ENCODE results near the gene KRTAP2-4.
"Not testable (repeated sequence)": the region's sequence is repeated elsewhere in the genome, so short reads cannot be mapped to it uniquely, and the experiment has no call there.

Gene KRTAP2-4

GRCh38 chr17:41064301-41064700 is 1.4 kb downstream of the KRTAP2-4 start:
- H3K4me3 ChIP-seq (ENCODE audit: low read depth, low read length) = no peak overlapping the region
- TF ChIP-seq CTCF (IDR thresholded peaks at IDR 0.05; ENCODE audit: control insufficient read depth, extremely low read depth, insufficient read depth) = no peak
- DNase-seq (ENCODE audit: low read depth) = no peak

DNA sequence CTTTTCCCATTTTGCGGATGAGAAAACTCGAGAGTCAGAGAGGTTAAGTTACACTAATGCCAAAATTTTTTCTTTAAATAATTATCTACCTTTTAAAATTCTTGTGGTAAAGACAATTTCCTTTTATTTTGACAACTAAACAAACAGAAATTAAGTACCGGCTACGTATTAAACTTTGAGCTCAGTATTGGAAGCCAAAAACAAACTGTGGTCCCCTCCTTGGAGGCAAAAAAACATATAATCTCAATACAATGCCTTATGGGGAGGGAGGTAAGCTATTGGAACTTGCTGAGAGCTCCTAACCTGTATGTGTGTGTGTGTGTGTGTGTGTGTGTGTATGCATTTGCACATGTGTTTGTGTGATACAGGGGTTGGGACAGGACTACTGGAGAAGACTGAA is 2.2 kb downstream of the KRTAP2-4 start:
- TF ChIP-seq CTCF (IDR thresholded peaks at IDR 0.05; ENCODE audit: control insufficient read depth, extremely low read depth, insufficient read depth) = no peak
- H3K4me3 ChIP-seq (ENCODE audit: low read depth, low read length) = no peak overlapping the region
- DNase-seq (ENCODE audit: low read depth) = no peak

- H3K4me3 ChIP-seq (ENCODE audit: low read depth, low read length) = no peak overlapping the region
- TF ChIP-seq CTCF (IDR thresholded peaks at IDR 0.05; ENCODE audit: control insufficient read depth, extremely low read depth, insufficient read depth) = no peak
- no peak for DNase-seq (ENCODE audit: low read depth)
These were observed 3.7 kb downstream of the KRTAP2-4 start for GRCh38 chr17:41061964-41062363.

DNA sequence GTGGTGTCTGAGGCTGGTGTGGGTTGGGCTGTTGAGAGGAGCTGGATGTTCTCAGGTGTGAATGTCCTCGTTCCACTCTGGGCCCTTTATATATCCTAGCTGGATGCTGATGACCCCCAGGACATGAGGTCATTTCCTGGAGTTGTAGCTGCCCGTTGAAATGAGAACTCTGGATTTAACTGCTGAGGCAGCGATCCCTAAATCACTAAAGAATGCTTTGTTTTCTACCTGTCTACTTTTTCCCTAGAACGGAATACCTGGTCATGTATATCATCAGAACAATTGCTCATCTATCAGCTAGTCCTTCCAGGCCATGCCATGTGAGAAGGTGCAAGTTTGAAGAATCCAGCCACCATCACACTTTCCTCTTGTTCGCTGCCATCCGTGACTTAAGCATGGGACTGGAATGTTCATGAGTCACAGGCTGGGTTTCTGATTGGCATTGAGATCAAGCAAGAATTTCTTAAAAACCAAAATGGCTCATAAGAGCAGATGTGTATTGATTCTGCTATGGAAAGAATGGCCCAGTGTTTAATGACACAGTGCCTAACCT is 5.6 kb downstream of the KRTAP2-4 start, which contains the start of gene KRTAP2-3:
Gene KRTAP2-3 (minus strand): TSS at position 63 of the 553 bp plus-strand sequence. CDS start 64 bp downstream, outside the sequence.
- no peak within 1 kb of the TSS for H3K4me3 ChIP-seq (ENCODE audit: low read depth, low read length)
- no peak for DNase-seq (ENCODE audit: low read depth)
- TF ChIP-seq CTCF (IDR thresholded peaks at IDR 0.05; ENCODE audit: control insufficient read depth, extremely low read depth, insufficient read depth) = no peak

DNA sequence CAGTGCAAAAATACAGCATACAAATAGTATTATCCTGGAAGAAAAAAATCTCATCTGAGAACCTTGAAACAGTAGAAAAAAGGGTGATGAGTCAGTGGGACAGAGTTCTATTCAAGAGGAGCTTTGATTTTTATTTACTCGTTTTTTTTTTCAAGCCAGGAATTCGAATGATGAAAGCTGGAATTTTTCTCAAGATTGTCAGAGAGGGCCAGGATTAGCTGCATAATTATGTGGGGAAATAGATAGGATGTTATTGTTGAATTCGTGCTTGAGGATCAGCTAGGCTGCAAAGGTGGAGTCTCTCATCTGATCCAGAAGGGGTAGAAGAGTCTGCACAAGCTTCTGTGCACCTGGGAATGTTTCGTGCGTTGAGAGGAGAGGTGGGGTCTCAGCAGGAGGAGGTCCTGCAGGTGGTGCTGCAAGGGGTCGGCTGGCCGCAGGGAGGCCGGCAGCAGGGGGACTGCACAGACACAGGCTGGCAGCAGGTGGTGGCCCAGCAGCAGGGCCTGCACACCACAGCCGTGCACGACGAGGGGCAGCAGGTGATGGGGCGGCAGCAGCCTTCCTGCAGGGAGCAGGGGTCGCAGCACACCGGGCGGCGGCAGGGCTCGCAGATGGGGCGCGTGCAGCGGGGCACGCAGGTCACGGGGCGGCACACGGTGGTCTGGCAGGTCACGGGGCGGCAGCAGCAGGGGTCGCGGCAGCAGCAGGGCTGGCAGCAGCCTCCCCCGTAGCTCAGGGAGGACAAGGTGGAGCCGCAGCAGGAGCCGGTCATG is 6.2 kb downstream of the KRTAP2-4 start:
- DNase-seq (ENCODE audit: low read depth); H3K4me3 ChIP-seq (ENCODE audit: low read depth, low read length): not testable (repeated sequence)

GRCh38 chr17:41058741-41059140 is 6.9 kb downstream of the KRTAP2-4 start:
- no peak for TF ChIP-seq CTCF (IDR thresholded peaks at IDR 0.05; ENCODE audit: control insufficient read depth, extremely low read depth, insufficient read depth)
- DNase-seq (ENCODE audit: low read depth) = no peak
- no peak overlapping the region for H3K4me3 ChIP-seq (ENCODE audit: low read depth, low read length)

DNA sequence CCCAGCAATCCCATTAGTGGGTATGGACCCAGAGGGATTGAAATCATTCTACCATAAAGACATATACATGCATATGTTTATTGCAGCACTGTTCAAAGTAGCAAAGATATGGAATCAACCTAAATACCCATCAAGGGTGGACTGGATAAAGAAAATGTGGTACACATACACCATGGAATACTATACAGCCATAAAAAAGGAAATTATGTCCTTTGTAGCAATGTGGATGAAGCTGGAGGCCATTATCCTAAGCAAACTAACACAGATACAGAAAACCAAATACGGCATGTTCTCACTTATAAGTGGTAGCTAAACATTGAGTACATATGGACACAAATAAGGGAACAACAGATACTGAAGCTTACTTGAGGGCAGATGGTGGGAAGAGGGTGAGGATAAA is 8.1 kb downstream of the KRTAP2-4 start:
- DNase-seq (ENCODE audit: low read depth) = no peak
- no peak for TF ChIP-seq CTCF (IDR thresholded peaks at IDR 0.05; ENCODE audit: control insufficient read depth, extremely low read depth, insufficient read depth)
- no peak overlapping the region for H3K4me3 ChIP-seq (ENCODE audit: low read depth, low read length)

DNA sequence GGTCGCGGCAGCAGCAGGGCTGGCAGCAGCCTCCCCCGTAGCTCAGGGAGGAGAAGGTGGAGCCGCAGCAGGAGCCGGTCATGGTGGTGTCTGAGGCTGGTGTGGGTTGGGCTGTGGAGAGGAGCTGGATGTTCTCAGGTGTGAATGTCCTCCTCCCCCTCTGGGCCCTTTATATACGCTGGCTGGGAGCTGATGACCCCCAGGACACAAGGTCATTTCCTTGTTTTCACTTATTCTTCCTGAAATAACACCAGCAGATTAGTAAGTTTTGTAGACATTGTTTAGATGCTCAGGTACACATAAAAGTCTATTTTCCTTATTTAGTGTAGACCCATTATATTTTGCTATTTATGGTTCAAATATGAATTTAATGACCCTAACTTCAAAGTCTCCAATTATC is 10.5 kb downstream of the KRTAP2-4 start, which contains the start of gene KRTAP2-2:
Gene KRTAP2-2 (minus strand): TSS at position 101 of the 400 bp plus-strand sequence. CDS start 19 bp downstream, at position 82.
- H3K4me3 ChIP-seq (ENCODE audit: low read depth, low read length); DNase-seq (ENCODE audit: low read depth): not testable (repeated sequence)

- not testable (repeated sequence) for DNase-seq (ENCODE audit: low read depth); H3K4me3 ChIP-seq (ENCODE audit: low read depth, low read length)
These were observed 11.1 kb downstream of the KRTAP2-4 start for GRCh38 chr17:41054556-41054955.
